IMR-90 (cell line): ENCODE results near the gene S100A4. TPM values are rescaled to one million over a fixed set of nuclear protein-coding genes. Genes with fewer than 3 reads are reported as not detected.
"Not testable (repeated sequence)": the region's sequence is repeated elsewhere in the genome, so short reads cannot be mapped to it uniquely, and the experiment has no call there.

Source experiments
- ATAC-seq: fragments of 200-7000 bp; cut with Tn5 transposase; 2 replicates; pipeline ENCODE4 v1.9.1; 2020; ENCODE audit warnings: low read depth, mild to moderate bottlenecking, moderate library complexity
- BruUV-seq: library from RNA; stranded (reverse); fragments of 400-500 nt; replicated peaks from 2 replicates; lab custom pipeline; 2021; lab: Mats Ljungman, UMichigan
- CTCF ChIA-PET: fragments of 300-600 bp; formaldehyde crosslinking; extraction: SDS; loops from one replicate; lab custom pipeline; 2021; ENCODE audit warnings: antibody characterized with exemption; lab: Yijun Ruan, JAX
- POLR2A ChIA-PET: fragments of 300-600 bp; sonication (Branson Sonifier 250); formaldehyde crosslinking; loops from one replicate; lab custom pipeline; 2022; ENCODE audit warnings: antibody characterized with exemption; ENCODE audit not compliant: unreplicated experiment; lab: Charles Lee
- DNase-seq: peaks from one replicate; pipeline ENCODE4 v3.0.0; 2013
- H2AFZ ChIP-seq: replicated peaks from 2 replicates; pipeline ENCODE3; 2013; ENCODE audit warnings: low read length, mild to moderate bottlenecking; ENCODE audit not compliant: poor library complexity
- H2AK5ac ChIP-seq: 2 replicates; pipeline ENCODE4 v1.6.1; 2013; ENCODE audit warnings: low read depth, low read length, inconsistent platforms
- H2AK9ac ChIP-seq: replicated peaks from 2 replicates; pipeline ENCODE3; 2013; ENCODE audit warnings: mild to moderate bottlenecking, low read depth, low read length, moderate library complexity; ENCODE audit not compliant: poor library complexity
- H2BK120ac ChIP-seq: 2 replicates; pipeline ENCODE4 v1.6.1; 2013; ENCODE audit warnings: low read depth, low read length, inconsistent platforms
- H2BK15ac ChIP-seq: 3 replicates; pipeline ENCODE4 v1.6.1; 2013; ENCODE audit warnings: low read depth, low read length, inconsistent platforms
- H2BK20ac ChIP-seq: 2 replicates; pipeline ENCODE4 v1.6.1; 2013; ENCODE audit warnings: low read depth, mild to moderate bottlenecking, inconsistent platforms, low read length, moderate library complexity
- H2BK5ac ChIP-seq: 2 replicates; pipeline ENCODE4 v1.6.1; 2013; ENCODE audit warnings: mild to moderate bottlenecking, low read depth, low read length, inconsistent platforms; ENCODE audit not compliant: poor library complexity, severe bottlenecking
- H3K14ac ChIP-seq: replicated peaks from 2 replicates; pipeline ENCODE4 v1.6.1; 2013; ENCODE audit warnings: low read depth, low read length, inconsistent platforms
- H3K18ac ChIP-seq: 2 replicates; pipeline ENCODE4 v1.6.1; 2013; ENCODE audit warnings: low read depth, low read length, control low read depth
- H3K23ac ChIP-seq: 2 replicates; pipeline ENCODE4 v1.6.1; 2013; ENCODE audit warnings: low read depth, low read length, inconsistent platforms
- H3K27ac ChIP-seq: 2 replicates; pipeline ENCODE4 v1.5.1; 2013; ENCODE audit warnings: mild to moderate bottlenecking, control low read depth, low read length; ENCODE audit not compliant: insufficient read depth
- H3K27me3 ChIP-seq: 2 replicates; pipeline ENCODE4 v1.6.1; 2013; ENCODE audit warnings: low read length; ENCODE audit not compliant: control insufficient read depth, insufficient read depth
- H3K36me3 ChIP-seq: 2 replicates; pipeline ENCODE4 v1.6.1; 2013; ENCODE audit warnings: low read length, mixed read lengths; ENCODE audit not compliant: control insufficient read depth, insufficient read depth
- H3K4ac ChIP-seq: 2 replicates; pipeline ENCODE4 v1.6.1; 2013; ENCODE audit warnings: low read depth, low read length, inconsistent platforms
- H3K4me1 ChIP-seq: 2 replicates; pipeline ENCODE4 v1.6.1; 2013; ENCODE audit warnings: low read length, mixed read lengths; ENCODE audit not compliant: control insufficient read depth, insufficient read depth
- H3K4me2 ChIP-seq: 2 replicates; pipeline ENCODE4 v1.6.1; 2013; ENCODE audit warnings: low read depth, mild to moderate bottlenecking, control low read depth, low read length, moderate library complexity
- H3K4me3 ChIP-seq: 2 replicates; pipeline ENCODE4 v1.5.1; 2013; ENCODE audit warnings: low read depth, mild to moderate bottlenecking, control low read depth, low read length, moderate library complexity; ENCODE audit not compliant: insufficient read depth
- H3K56ac ChIP-seq: 2 replicates; pipeline ENCODE4 v1.6.1; 2013; ENCODE audit warnings: low read length, inconsistent platforms; ENCODE audit not compliant: insufficient read depth; ENCODE audit errors: extremely low read depth
- H3K79me1 ChIP-seq, 2 experiments: 2 replicates each; pipeline ENCODE4 v1.6.1; 2013; ENCODE audit warnings: low read length in 2 of 2, inconsistent platforms in 1 of 2, low read depth in 1 of 2
- H3K9ac ChIP-seq: 2 replicates; pipeline ENCODE4 v1.6.1; 2013; ENCODE audit warnings: low read depth, low read length, control low read depth
- H3K9me1 ChIP-seq: 2 replicates; pipeline ENCODE4 v1.6.1; 2013; ENCODE audit warnings: low read length, inconsistent platforms; ENCODE audit not compliant: insufficient read depth
- H3K9me3 ChIP-seq: 2 replicates; pipeline ENCODE4 v1.6.1; 2013; ENCODE audit warnings: low read length; ENCODE audit not compliant: control insufficient read depth, insufficient read depth
- H4K20me1 ChIP-seq: 2 replicates; pipeline ENCODE4 v1.6.1; 2013; ENCODE audit warnings: low read length, inconsistent platforms; ENCODE audit not compliant: insufficient read depth
- H4K5ac ChIP-seq: 2 replicates; pipeline ENCODE4 v1.6.1; 2013; ENCODE audit warnings: mild to moderate bottlenecking, low read depth, low read length, control low read depth
- H4K8ac ChIP-seq, 2 experiments: 2 replicates each; pipeline ENCODE4 v1.6.1; 2013; ENCODE audit warnings: low read depth in 2 of 2, low read length in 2 of 2, control low read depth in 1 of 2, inconsistent platforms in 1 of 2
- H4K91ac ChIP-seq: 2 replicates; pipeline ENCODE4 v1.6.1; 2013; ENCODE audit warnings: low read depth, low read length, inconsistent platforms; ENCODE audit not compliant: insufficient read depth
- WGBS, 2 experiments: methylation state at CpG; one replicate each; pipeline versions ENCODE4 v1.1.5 to v1.1.7; 2013; ENCODE audit warnings: missing lambda C conversion rate in 2 of 2; ENCODE audit not compliant: insufficient read length in 1 of 2; ENCODE audit errors: extremely low coverage in 2 of 2; 5-methylcytosine and 5-hydroxymethylcytosine counted together
- dilution Hi-C: fragments of 300-500 bp; cut with HindIII; formaldehyde crosslinking; loops from one replicate; pipeline ENCODE4 v1.14.3; 2018; ENCODE audit warnings: low sequenced_read_pairs; ENCODE audit not compliant: unreplicated experiment
- in situ Hi-C: fragments of 300-500 bp; cut with MboI; formaldehyde crosslinking; loops from 3 replicates; pipeline ENCODE4 v1.14.3; 2019; ENCODE audit warnings: low sequenced_read_pairs, inconsistent platforms, mixed read lengths
- intact Hi-C: fragments of 100-400 bp; cut with micrococcal nuclease; formaldehyde crosslinking; loops from 2 replicates; pipeline ENCODE4 v1.10.0; 2022
- polyA plus RNA-seq, 3 experiments: library from polyadenylated mRNA; depleted of rRNA; stranded (reverse); fragments of >200 nt; gene quantifications; 2 replicates each; pipeline ENCODE4 v1.2.3, GENCODE V29; 2012; ENCODE audit warnings: low replicate concordance in 1 of 3
- total RNA-seq: library from RNA; depleted of rRNA; stranded (reverse); fragments of >200 nt; gene quantifications from 2 replicates; pipeline ENCODE4 v1.2.3, GENCODE V29; 2012

S100A4 gene
- total and polyA plus RNA-seq, 2 of the 4 experiments (the other 2 are of a cell fraction), result 5.6 to 16.6 TPM

DNA sequence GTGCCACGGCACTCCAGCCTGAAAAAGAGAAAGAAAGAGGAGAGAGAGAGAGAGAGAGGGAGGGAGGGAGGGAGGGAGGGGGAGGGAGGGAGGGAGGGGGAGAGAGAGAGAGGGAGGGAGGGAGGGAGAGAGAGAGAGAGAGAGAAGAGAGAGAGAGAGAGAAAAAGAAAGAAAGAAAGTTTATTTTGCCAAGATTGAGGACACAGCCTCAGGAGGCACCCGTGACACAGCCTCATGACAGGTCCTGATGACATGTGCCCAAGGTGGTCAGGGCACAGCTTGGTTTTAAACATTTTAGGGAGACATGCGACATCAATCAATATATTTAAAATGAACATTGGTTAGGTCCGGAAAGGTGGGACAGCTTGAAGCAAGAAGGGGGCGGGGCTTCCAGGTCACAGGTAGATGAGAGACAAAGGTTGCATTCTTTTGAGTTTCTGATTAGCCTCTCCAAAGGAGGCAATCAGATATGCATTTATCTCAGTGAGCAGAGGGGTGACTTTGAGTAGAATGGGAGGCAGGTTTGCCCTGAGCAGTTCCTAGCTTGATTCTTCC, 25.4 kb downstream of the S100A4 start:
- H3K27ac ChIP-seq, H2AFZ ChIP-seq, H3K79me1 ChIP-seq, H2AK5ac ChIP-seq, H2BK15ac ChIP-seq, in situ Hi-C loops, H4K91ac ChIP-seq, H3K14ac ChIP-seq, H2BK120ac ChIP-seq, H2AK9ac ChIP-seq, H3K4me1 ChIP-seq, H3K4ac ChIP-seq, intact Hi-C loops, DNase-seq, H3K23ac ChIP-seq, H3K4me2 ChIP-seq, H2BK5ac ChIP-seq, H3K4me3 ChIP-seq, H4K5ac ChIP-seq, H3K27me3 ChIP-seq, H3K18ac ChIP-seq, H3K9ac ChIP-seq, H2BK20ac ChIP-seq, ATAC-seq, dilution Hi-C loops, H3K9me3 ChIP-seq, BruUV-seq, H3K56ac ChIP-seq, H4K8ac ChIP-seq, H4K20me1 ChIP-seq, H3K9me1 ChIP-seq, H3K36me3 ChIP-seq: not testable (repeated sequence)
- POLR2A ChIA-PET, result interaction anchor here (0.8 kb wide), 1 partner anchor 12 kb away, joined by 4 read pairs; no protein-coding TSS in a partner anchor
- CTCF ChIA-PET, result interaction anchor here (0.7 to 2.3 kb wide), 3 partner anchors 9 to 107 kb away, joined by 3 to 8 read pairs (median 4); partner anchors contain the start of gene S100A13
- 83% methylated on average over 1 of the region's 5 CpGs; no CpG with 5 or more reads in 1 of the 2 experiments for WGBS, 2 experiments
